ENCODE data around the gene SF3B6.

Gene SF3B6

GRCh38 chr2:24088821-24089359 is 12.8 kb upstream of the SF3B6 start:
- no peak for FAIRE-seq

- no peak for FAIRE-seq
Measured at GRCh38 chr2:24087032-24087431, 10.9 kb upstream of the SF3B6 start.

- FAIRE-seq: no peak
Measured at GRCh38 chr2:24086241-24086640, 10.1 kb upstream of the SF3B6 start.

- no peak for FAIRE-seq
Measured at GRCh38 chr2:24085200-24085489, 9.0 kb upstream of the SF3B6 start.

- no peak for FAIRE-seq
Measured at GRCh38 chr2:24084386-24085199, 8.5 kb upstream of the SF3B6 start, which contains the start of gene TP53I3. TP53I3 (minus strand) TSS chr2:24084834; CDS start chr2:24084326, 508 bp downstream.

- FAIRE-seq: no peak
Measured at GRCh38 chr2:24083567-24084385, 7.7 kb upstream of the SF3B6 start.

- no peak for FAIRE-seq
Measured at GRCh38 chr2:24082787-24083566, 6.9 kb upstream of the SF3B6 start.

- no peak for FAIRE-seq
Measured at GRCh38 chr2:24080701-24081100, 4.6 kb upstream of the SF3B6 start.

- FAIRE-seq: no peak
Measured at GRCh38 chr2:24077879-24078278, 1.8 kb upstream of the SF3B6 start.

GRCh38 chr2:24077535-24077877 is 1.4 kb upstream of the SF3B6 start:
- no peak for FAIRE-seq

GRCh38 chr2:24076849-24077534 is 866 bp upstream of the SF3B6 start:
- FAIRE-seq: no peak

GRCh38 chr2:24075259-24075658 is 867 bp downstream of the SF3B6 start:
- no peak for FAIRE-seq

- no peak for FAIRE-seq
Measured at GRCh38 chr2:24073816-24074215, 2.3 kb downstream of the SF3B6 start.

GRCh38 chr2:24072259-24072658 is 3.9 kb downstream of the SF3B6 start:
- no peak for FAIRE-seq

- FAIRE-seq: no peak
Measured at GRCh38 chr2:24065341-24065740, 10.8 kb downstream of the SF3B6 start.

GRCh38 chr2:24058564-24059271 is 17.4 kb downstream of the SF3B6 start:
- no peak for FAIRE-seq

GRCh38 chr2:24055750-24056149 is 20.4 kb downstream of the SF3B6 start:
- no peak for FAIRE-seq

- FAIRE-seq: no peak
Measured at GRCh38 chr2:24054366-24055010, 21.6 kb downstream of the SF3B6 start.

- FAIRE-seq: no peak
Measured at GRCh38 chr2:24052951-24053350, 23.2 kb downstream of the SF3B6 start.

- FAIRE-seq: no peak
Measured at GRCh38 chr2:24051833-24052232, 24.3 kb downstream of the SF3B6 start.
